Measurements from ENCODE around the gene BIRC7.

- TF ChIP-seq HDGF (IDR thresholded peaks at IDR 0.05; ENCODE audit: borderline replicate concordance) (no peak), FOXM1 (IDR thresholded peaks at IDR 0.05; ENCODE audit: borderline replicate concordance) (no peak), SP1 (IDR thresholded peaks at IDR 0.05) (no peak), CTBP1 (IDR thresholded peaks at IDR 0.05; ENCODE audit: borderline replicate concordance) (no peak), TARDBP (IDR thresholded peaks at IDR 0.05) (no peak), FOXA1 (IDR thresholded peaks at IDR 0.05) (no peak), ZNF384 (IDR thresholded peaks at IDR 0.05) (no peak), ELF4 (IDR thresholded peaks at IDR 0.05) (no peak), L3MBTL2 (conservative IDR thresholded peaks at IDR 0.05) (no peak), FOXK2 (IDR thresholded peaks at IDR 0.05) (no peak), ARNT (IDR thresholded peaks at IDR 0.05) (no peak), SUZ12 (IDR thresholded peaks at IDR 0.05) (no peak)
- TF ChIP-seq, protein P1, sequence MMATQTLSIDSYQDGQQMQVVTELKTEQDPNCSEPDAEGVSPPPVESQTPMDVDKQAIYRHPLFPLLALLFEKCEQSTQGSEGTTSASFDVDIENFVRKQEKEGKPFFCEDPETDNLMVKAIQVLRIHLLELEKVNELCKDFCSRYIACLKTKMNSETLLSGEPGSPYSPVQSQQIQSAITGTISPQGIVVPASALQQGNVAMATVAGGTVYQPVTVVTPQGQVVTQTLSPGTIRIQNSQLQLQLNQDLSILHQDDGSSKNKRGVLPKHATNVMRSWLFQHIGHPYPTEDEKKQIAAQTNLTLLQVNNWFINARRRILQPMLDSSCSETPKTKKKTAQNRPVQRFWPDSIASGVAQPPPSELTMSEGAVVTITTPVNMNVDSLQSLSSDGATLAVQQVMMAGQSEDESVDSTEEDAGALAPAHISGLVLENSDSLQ (IDR thresholded peaks at IDR 0.05): no peak
These were observed 1.8 kb upstream of the BIRC7 start for GRCh38 chr20:63233924-63234323.

Data from HEK293T (cell line).